MM.1S (cell line): ENCODE data around the gene MIEF1.

ENCODE experiments used
- DNase-seq: peaks from one replicate; pipeline ENCODE4 v3.0.0-alpha.2; 2015
- H2AFZ ChIP-seq: fragments of 300-600 bp; sonication (generic); 2 replicates; pipeline ENCODE4 v1.6.0; 2016; ENCODE audit warnings: antibody characterized with exemption, low read length
- H3F3A ChIP-seq: fragments of 300-600 bp; sonication (generic); 2 replicates; pipeline ENCODE4 v1.6.1; 2016; ENCODE audit warnings: mild to moderate bottlenecking, antibody characterized with exemption, low read length, moderate library complexity, mixed read lengths; ENCODE audit not compliant: insufficient read depth
- H3K27ac ChIP-seq: fragments of 300-600 bp; sonication (generic); 2 replicates; pipeline ENCODE4 v1.5.1; 2016; ENCODE audit warnings: mild to moderate bottlenecking, low read length
- H3K27me3 ChIP-seq: fragments of 300-600 bp; sonication (generic); replicated peaks from 2 replicates; pipeline ENCODE4 v1.6.0; 2016; ENCODE audit warnings: low read length; ENCODE audit not compliant: insufficient read depth
- H3K36me3 ChIP-seq: fragments of 300-600 bp; sonication (generic); replicated peaks from 2 replicates; pipeline ENCODE4 v1.6.1; 2016; ENCODE audit warnings: mild to moderate bottlenecking, low read length, mixed read lengths; ENCODE audit not compliant: insufficient read depth
- H3K4me1 ChIP-seq: fragments of 300-600 bp; sonication (generic); 2 replicates; pipeline ENCODE4 v1.6.1; 2016; ENCODE audit warnings: low read length, mixed read lengths
- H3K4me2 ChIP-seq: fragments of 300-600 bp; sonication (generic); 2 replicates; pipeline ENCODE4 v1.6.0; 2016; ENCODE audit warnings: low read depth, low read length
- H3K4me3 ChIP-seq: fragments of 300-600 bp; sonication (generic); 2 replicates; pipeline ENCODE4 v1.5.1; 2016; ENCODE audit warnings: low read length, mixed read lengths
- H3K79me2 ChIP-seq: fragments of 300-600 bp; sonication (generic); 2 replicates; pipeline ENCODE4 v1.6.1; 2016; ENCODE audit warnings: mixed run types, low read length, mixed read lengths
- H3K9ac ChIP-seq: fragments of 300-600 bp; sonication (generic); 2 replicates; pipeline ENCODE4 v1.6.1; 2016; ENCODE audit warnings: low read length, mixed read lengths
- H3K9me2 ChIP-seq: fragments of 300-600 bp; sonication (generic); replicated peaks from 2 replicates; pipeline ENCODE4 v1.6.1; 2016; ENCODE audit warnings: mild to moderate bottlenecking, low read length, mixed read lengths; ENCODE audit not compliant: insufficient read depth
- H3K9me3 ChIP-seq: fragments of 300-600 bp; sonication (generic); replicated peaks from 2 replicates; pipeline ENCODE4 v1.6.1; 2016; ENCODE audit warnings: mild to moderate bottlenecking, low read length, mixed read lengths; ENCODE audit not compliant: insufficient read depth
- H4K20me1 ChIP-seq: fragments of 300-600 bp; sonication (generic); 2 replicates; pipeline ENCODE4 v1.6.1; 2016; ENCODE audit warnings: mild to moderate bottlenecking, low read length, moderate library complexity, mixed read lengths; ENCODE audit not compliant: insufficient read depth
- EZH2 ChIP-seq: fragments of 300-600 bp; sonication (generic); optimal IDR thresholded peaks from 2 replicates; pipeline ENCODE3; 2017; ENCODE audit warnings: low read depth, mild to moderate bottlenecking, antibody characterized with exemption, low read length, mixed read lengths
- EZH2phosphoT487 ChIP-seq: fragments of 300-600 bp; sonication (generic); IDR thresholded peaks from 2 replicates; pipeline ENCODE4 v1.6.1; 2018; ENCODE audit warnings: antibody characterized with exemption, low read length
- TF ChIP-seq, protein P1 (sequence below): fragments of 300-600 bp; sonication (generic); IDR thresholded peaks from 2 replicates; pipeline ENCODE4 v1.5.1; 2016; ENCODE audit warnings: antibody characterized with exemption, low read length, mixed read lengths

MIEF1 gene

DNA sequence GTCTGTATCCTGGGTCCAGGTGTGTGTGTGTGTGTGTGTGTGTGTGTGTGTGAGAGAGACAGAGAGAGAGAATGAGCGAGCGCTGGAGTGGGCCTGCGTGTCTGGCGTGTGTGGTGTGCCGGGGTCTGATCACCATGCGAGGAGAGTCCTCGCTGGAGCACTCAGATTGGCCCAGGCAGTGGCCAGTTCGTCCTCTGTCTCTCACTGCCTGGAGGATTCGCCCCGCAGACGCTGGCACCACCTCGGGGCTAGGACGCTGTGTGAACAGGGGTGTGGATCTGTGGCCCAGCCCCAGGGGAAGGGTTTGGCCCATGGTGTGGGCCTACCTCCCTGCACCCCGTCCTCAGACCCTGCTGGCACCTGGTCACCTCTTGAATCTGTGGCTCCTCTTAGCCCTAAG lies 56.9 kb downstream of the MIEF1 start:
- no peak overlapping the region for H3K4me3 ChIP-seq
- H3K9me2 ChIP-seq: no peaks in the 10 kb centered on the region
- H3K4me2 ChIP-seq: no peak overlapping the region
- H3K27me3 ChIP-seq: peaks cover 63% of the 10 kb centered on the region
- no peaks in the 10 kb centered on the region for H3K9me3 ChIP-seq
- TF ChIP-seq EZH2 (no peak), EZH2phosphoT487 (no peak)
- TF ChIP-seq, protein P1, sequence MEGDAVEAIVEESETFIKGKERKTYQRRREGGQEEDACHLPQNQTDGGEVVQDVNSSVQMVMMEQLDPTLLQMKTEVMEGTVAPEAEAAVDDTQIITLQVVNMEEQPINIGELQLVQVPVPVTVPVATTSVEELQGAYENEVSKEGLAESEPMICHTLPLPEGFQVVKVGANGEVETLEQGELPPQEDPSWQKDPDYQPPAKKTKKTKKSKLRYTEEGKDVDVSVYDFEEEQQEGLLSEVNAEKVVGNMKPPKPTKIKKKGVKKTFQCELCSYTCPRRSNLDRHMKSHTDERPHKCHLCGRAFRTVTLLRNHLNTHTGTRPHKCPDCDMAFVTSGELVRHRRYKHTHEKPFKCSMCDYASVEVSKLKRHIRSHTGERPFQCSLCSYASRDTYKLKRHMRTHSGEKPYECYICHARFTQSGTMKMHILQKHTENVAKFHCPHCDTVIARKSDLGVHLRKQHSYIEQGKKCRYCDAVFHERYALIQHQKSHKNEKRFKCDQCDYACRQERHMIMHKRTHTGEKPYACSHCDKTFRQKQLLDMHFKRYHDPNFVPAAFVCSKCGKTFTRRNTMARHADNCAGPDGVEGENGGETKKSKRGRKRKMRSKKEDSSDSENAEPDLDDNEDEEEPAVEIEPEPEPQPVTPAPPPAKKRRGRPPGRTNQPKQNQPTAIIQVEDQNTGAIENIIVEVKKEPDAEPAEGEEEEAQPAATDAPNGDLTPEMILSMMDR: no peak
- H3F3A ChIP-seq: no peaks in the 10 kb centered on the region
- H3K9ac ChIP-seq: no peak overlapping the region
- H3K27ac ChIP-seq: no peak overlapping the region
- no peaks in the 10 kb centered on the region for H4K20me1 ChIP-seq
- H3K36me3 ChIP-seq: no peaks in the 10 kb centered on the region
- H2AFZ ChIP-seq: no peak overlapping the region
- no peaks in the 10 kb centered on the region for H3K79me2 ChIP-seq
- no peaks in the 10 kb centered on the region for H3K4me1 ChIP-seq
- no peak for DNase-seq

DNA sequence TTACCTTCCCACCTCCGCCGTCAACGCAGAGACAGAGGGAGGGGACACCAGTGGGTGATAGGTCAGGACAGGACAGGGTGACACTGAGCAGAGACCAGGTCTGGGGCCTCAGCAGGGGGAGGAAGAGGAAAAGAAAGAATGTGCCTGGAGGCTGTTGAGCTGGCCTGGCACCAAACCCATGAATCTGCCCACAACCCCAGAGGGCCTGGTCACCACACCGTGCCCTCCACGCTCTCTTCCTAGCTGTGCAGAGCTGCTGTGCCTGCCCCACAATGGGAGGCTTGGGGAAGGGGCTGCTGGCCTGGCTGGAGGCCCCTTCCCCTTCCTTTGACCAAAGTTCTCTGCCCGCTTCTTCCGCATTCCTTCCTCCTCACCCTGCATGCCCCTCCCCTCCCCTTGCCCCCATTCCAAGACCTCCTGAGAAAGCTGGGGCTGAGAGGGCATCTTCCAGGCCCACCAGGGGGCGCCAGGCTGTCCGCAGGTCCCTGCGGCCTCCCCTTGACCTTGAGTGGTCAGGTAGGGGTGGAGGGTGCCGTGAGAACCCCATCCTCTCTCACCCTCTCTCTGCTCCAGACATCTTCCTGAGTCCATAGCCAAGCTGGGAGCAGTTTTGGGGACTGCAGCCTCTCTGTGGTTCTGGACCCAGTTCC lies 57.5 kb downstream of the MIEF1 start:
- Histone ChIP-seq H3K27me3 (peaks cover 63% of the 10 kb centered on the region), H3K4me2 (no peak overlapping the region), H3F3A (no peaks in the 10 kb centered on the region), H3K9ac (no peak overlapping the region), H3K9me2 (no peaks in the 10 kb centered on the region), H3K27ac (no peak overlapping the region), H4K20me1 (no peaks in the 10 kb centered on the region), H2AFZ (no peak overlapping the region), H3K79me2 (no peaks in the 10 kb centered on the region), H3K4me3 (no peak overlapping the region), H3K9me3 (no peaks in the 10 kb centered on the region), H3K36me3 (no peaks in the 10 kb centered on the region), H3K4me1 (no peaks in the 10 kb centered on the region)
- TF ChIP-seq EZH2: no peak
- TF ChIP-seq EZH2phosphoT487: no peak
- TF ChIP-seq, protein P1: peak; percentile 70
- DNase-seq: no peak

DNA sequence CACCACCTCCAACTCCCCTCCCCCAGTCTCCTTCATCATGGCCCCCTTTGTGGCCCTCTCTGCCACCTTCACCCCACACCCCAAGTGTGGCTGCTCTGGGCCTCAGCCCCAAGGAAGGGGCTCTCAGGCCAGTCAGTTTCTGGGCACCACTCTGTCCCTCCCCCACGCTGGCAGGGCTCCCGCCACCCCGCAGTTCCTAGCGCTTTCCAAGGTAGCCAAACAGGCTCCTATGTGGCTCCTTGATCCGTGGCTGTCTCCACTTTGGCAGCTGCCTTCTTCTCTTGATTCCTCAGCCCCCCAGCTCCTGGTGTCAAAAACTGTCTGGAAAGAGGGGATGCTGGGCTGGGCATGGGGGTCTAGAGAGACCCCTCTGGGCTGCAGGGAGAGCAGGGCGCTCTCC lies 58.0 kb downstream of the MIEF1 start:
- Histone ChIP-seq H3K4me2 (no peak overlapping the region), H4K20me1 (no peaks in the 10 kb centered on the region), H3F3A (no peaks in the 10 kb centered on the region), H3K27ac (no peak overlapping the region), H3K79me2 (no peaks in the 10 kb centered on the region), H3K4me3 (no peak overlapping the region), H3K9me3 (no peaks in the 10 kb centered on the region), H3K27me3 (peaks cover 63% of the 10 kb centered on the region), H2AFZ (no peak overlapping the region), H3K9me2 (no peaks in the 10 kb centered on the region), H3K36me3 (no peaks in the 10 kb centered on the region), H3K9ac (no peak overlapping the region), H3K4me1 (no peaks in the 10 kb centered on the region)
- no peak for DNase-seq
- TF ChIP-seq, protein P1: no peak
- no peak for TF ChIP-seq EZH2phosphoT487
- no peak for TF ChIP-seq EZH2
